Upper lobe of left lung (tissue), 4 donors: ENCODE data around the gene ARID1B.

Experiments
- CTCF ChIP-seq, 6 experiments: fragments of 450-650 bp in 4 of 6; fragments of 200-600 bp in 2 of 6; sonication (generic) in 2 of 6; IDR thresholded peaks; one replicate each; pipeline ENCODE4 v1.5.1; 2016 to 2019; ENCODE audit warnings: antibody characterized with exemption in 6 of 6
- EP300 ChIP-seq, 4 donors: sonication (generic); formaldehyde crosslinking; IDR thresholded peaks; one replicate each; pipeline ENCODE4 v1.5.1; 2017; ENCODE audit warnings: antibody characterized with exemption in 4 of 4, control low read depth in 2 of 4
- POLR2A ChIP-seq, 4 donors: fragments of 450-650 bp; IDR thresholded peaks; one replicate each; pipeline ENCODE4 v1.5.1; 2016 to 2017; ENCODE audit warnings: antibody characterized with exemption in 4 of 4, mild to moderate bottlenecking in 2 of 4

DNA sequence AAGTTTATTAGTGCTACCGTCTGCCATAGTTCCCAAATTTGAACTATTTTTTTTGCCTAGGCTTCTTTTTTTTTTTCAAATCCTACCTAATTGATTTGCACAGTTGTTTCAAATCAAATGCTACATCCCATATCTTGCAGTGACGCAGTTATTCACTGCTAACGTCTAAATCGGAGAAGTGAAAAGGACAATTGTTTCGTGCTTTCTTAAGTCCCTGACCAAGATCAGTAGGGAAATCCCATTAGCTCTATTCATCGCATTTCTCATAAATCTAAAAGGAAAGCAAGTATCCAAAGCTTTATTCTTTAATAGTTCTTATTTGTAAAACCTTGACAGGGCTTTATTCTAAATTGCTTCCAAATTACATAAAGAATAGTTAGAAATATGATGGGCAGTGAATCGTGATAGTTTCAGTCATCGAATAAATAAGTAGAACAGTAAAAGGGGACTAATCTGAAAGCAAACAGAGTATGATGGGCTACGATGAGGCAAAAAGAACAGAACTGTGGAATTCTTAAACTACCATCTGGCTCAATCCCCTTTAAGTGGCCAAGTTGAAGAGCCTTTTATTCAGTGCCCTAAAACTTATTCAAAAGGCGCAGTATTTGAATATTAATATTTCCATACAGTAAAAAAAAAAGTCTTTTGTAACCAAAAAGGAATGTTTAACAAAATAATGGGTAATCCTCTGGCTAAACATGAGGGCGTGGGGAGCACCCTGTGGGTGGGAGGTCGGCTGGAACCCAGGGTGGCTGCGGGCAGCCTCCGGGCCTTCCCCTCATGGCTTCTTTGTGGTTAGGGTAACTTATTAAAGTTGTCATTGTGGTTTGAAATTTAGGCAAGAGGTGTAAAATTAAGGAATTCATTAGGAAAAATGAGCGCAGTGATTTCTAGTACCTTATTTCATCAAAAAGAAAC, 3.0 kb upstream of the ARID1B start:
- TF ChIP-seq POLR2A (IDR thresholded peaks at IDR 0.05) (no peak), CTCF (IDR thresholded peaks at IDR 0.05) (no peak), EP300 (IDR thresholded peaks at IDR 0.05) (no peak)
